C1 segment of cervical spinal cord (tissue), 14 donors: ENCODE measurements around the gene LHB.
"Not testable (repeated sequence)": the region's sequence is repeated elsewhere in the genome, so short reads cannot be mapped to it uniquely, and the experiment has no call there.

Source experiments
- DNase-seq, 14 donors: peaks; one replicate each; lab custom pipeline; 2025; lab: John Stamatoyannopoulos, UW

The LHB gene

GRCh38 chr19:49038557-49039276, 21.8 kb upstream of the LHB start:
- not testable (repeated sequence) for DNase-seq

GRCh38 chr19:49038111-49038510, 21.2 kb upstream of the LHB start:
- not testable (repeated sequence) for DNase-seq

- not testable (repeated sequence) for DNase-seq
Measured at GRCh38 chr19:49036815-49037214, 19.9 kb upstream of the LHB start, which contains the start of gene CGB1. Gene CGB1 (minus strand): TSS chr19:49036895. CDS start chr19:49036711, 184 bp downstream.

- DNase-seq, result not testable (repeated sequence)
Measured at GRCh38 chr19:49031642-49032301, 14.9 kb upstream of the LHB start, which contains the start of gene CGB2. Gene CGB2 (plus strand): TSS chr19:49031890. CDS start chr19:49032096, 206 bp downstream.

GRCh38 chr19:49030323-49030722, 13.4 kb upstream of the LHB start:
- DNase-seq, result not testable (repeated sequence)

GRCh38 chr19:49029749-49030148, 12.9 kb upstream of the LHB start:
- DNase-seq, result not testable (repeated sequence)

GRCh38 chr19:49028686-49029085, 11.8 kb upstream of the LHB start:
- DNase-seq, result not testable (repeated sequence)

GRCh38 chr19:49025599-49025998, 8.7 kb upstream of the LHB start:
- DNase-seq, result not testable (repeated sequence)

- not testable (repeated sequence) for DNase-seq
Measured at GRCh38 chr19:49025088-49025487, 8.2 kb upstream of the LHB start.

- DNase-seq, result not testable (repeated sequence)
Measured at GRCh38 chr19:49024233-49024632, 7.3 kb upstream of the LHB start, which contains the start of gene CGB3. Gene CGB3 (minus strand): TSS chr19:49024333. CDS start chr19:49023971, 362 bp downstream.

- DNase-seq, result no peak
Measured at GRCh38 chr19:49022116-49022515, 5.2 kb upstream of the LHB start.

GRCh38 chr19:49020931-49021895, 4.3 kb upstream of the LHB start:
- DNase-seq, result no peak

GRCh38 chr19:49020342-49020741, 3.5 kb upstream of the LHB start:
- DNase-seq, result no peak

GRCh38 chr19:49019242-49019932, 2.5 kb upstream of the LHB start:
- peak in 4 of 14 donors; percentile 7 to 32 (median 16) for DNase-seq

- DNase-seq, result not testable (repeated sequence)
Measured at GRCh38 chr19:49018388-49019241, 1.7 kb upstream of the LHB start.

GRCh38 chr19:49017666-49018351, 918 bp upstream of the LHB start:
- DNase-seq, result peak in 1 of 14 donors; percentile 31

GRCh38 chr19:49016067-49016839, 638 bp downstream of the LHB start:
- no peak for DNase-seq

- no peak for DNase-seq
Measured at GRCh38 chr19:49014870-49015255, 2.0 kb downstream of the LHB start.
